ENCODE data around the gene KIF13A. TPM values are rescaled to one million over a fixed set of nuclear protein-coding genes. Genes with fewer than 3 reads are reported as not detected.

Gene KIF13A
- total and polyA plus RNA-seq, 10 of the 15 experiments (the other 5 are each of a cell fraction or from before 2014, with no cell fraction given), result 0.02 to 0.26 (median 0.13) TPM; not detected in 2

DNA sequence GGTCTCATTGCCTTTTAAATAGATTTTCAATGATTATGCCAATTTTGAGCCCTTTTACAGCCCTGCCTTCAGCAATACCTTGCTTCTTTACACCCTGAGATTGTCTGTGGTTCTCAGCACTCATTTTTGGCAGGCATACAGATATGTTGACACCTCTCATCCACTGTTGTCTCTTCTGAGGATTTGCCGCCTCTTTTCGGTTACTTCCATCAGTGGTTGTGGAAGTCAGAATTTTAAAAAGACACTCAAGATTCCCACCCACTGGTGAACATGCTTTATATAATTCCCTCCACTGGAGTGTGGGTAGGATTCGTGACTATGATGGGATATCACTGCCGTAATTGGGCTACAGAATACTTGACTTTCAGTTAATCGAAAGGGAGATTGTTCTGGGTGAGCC, 37.4 kb upstream of the KIF13A start:
- Histone ChIP-seq H3K79me2 (ENCODE audit: control insufficient read depth, insufficient read depth, low read length) (no peaks in the 10 kb centered on the region), H3K4me1 (ENCODE audit: control insufficient read depth, insufficient read depth, low read length) (no peaks in the 10 kb centered on the region), H3K36me3 (ENCODE audit: control insufficient read depth in 2 of 2, insufficient read depth in 2 of 2, low read length in 1 of 2) (no peaks in the 10 kb centered on the region), H3K27me3 (replicated peaks in 1 of 2; ENCODE audit: control insufficient read depth in 2 of 2, insufficient read depth in 2 of 2, low read length in 1 of 2) (no peaks in the 10 kb centered on the region), H3K4me2 (ENCODE audit: control insufficient read depth, insufficient read depth) (no peak overlapping the region), H3K9ac (ENCODE audit: control insufficient read depth, insufficient read depth, low read length) (no peak overlapping the region), H3K9me3 (replicated peaks; ENCODE audit: control insufficient read depth, insufficient read depth, low read length) (no peaks in the 10 kb centered on the region), H3K27ac (ENCODE audit: control insufficient read depth, insufficient read depth) (no peak overlapping the region), H3K4me3 (no peak overlapping the region), H2AFZ (ENCODE audit: control insufficient read depth, low read depth, low read length) (no peak overlapping the region), H4K20me1 (ENCODE audit: control insufficient read depth, insufficient read depth) (no peaks in the 10 kb centered on the region)
- no peak for ATAC-seq
- POLR2A ChIA-PET, result no interaction called here
- CTCF ChIA-PET, result no interaction called here
- FAIRE-seq, result no peak
- SMC1A ChIA-PET (ENCODE audit: uncharacterized antibody, unreplicated experiment), result no interaction called here
- DNase-seq (ENCODE audit: low read depth, low spot score), result no peak
- RAD21 ChIA-PET (ENCODE audit: unreplicated experiment), result no interaction called here
- no TSS peak for BruUV-seq (replicated peaks)
- WGBS (ENCODE audit: insufficient coverage, insufficient replicate concordance, low lambda C conversion rate, missing lambda C conversion rate), result 78% methylated on average over 5 of the region's 5 CpGs
- in situ Hi-C loops (cut with MboI) (no loop called here), intact Hi-C loops (cut with micrococcal nuclease; ENCODE audit: unreplicated experiment) (no loop called here)
- TF ChIP-seq ZBTB11 (CRISPR knock-in tag; IDR thresholded peaks at IDR 0.05), result no peak
- TF ChIP-seq POU2F2 (IDR thresholded peaks at IDR 0.05; ENCODE audit: borderline replicate concordance, low read depth, low read length), result no peak
- no peak for TF ChIP-seq YY1 (IDR thresholded peaks at IDR 0.05; ENCODE audit: low read depth, low read length)
- no peak for TF ChIP-seq HDAC2 (IDR thresholded peaks at IDR 0.05)
- no peak for TF ChIP-seq SMAD1 (IDR thresholded peaks at IDR 0.05; ENCODE audit: low read depth, partially characterized antibody)
- TF ChIP-seq SREBF1 (IDR thresholded peaks at IDR 0.05; ENCODE audit: low read length), result no peak
- no peak for TF ChIP-seq PML (IDR thresholded peaks at IDR 0.05; ENCODE audit: low read length)
- TF ChIP-seq, protein P1, sequence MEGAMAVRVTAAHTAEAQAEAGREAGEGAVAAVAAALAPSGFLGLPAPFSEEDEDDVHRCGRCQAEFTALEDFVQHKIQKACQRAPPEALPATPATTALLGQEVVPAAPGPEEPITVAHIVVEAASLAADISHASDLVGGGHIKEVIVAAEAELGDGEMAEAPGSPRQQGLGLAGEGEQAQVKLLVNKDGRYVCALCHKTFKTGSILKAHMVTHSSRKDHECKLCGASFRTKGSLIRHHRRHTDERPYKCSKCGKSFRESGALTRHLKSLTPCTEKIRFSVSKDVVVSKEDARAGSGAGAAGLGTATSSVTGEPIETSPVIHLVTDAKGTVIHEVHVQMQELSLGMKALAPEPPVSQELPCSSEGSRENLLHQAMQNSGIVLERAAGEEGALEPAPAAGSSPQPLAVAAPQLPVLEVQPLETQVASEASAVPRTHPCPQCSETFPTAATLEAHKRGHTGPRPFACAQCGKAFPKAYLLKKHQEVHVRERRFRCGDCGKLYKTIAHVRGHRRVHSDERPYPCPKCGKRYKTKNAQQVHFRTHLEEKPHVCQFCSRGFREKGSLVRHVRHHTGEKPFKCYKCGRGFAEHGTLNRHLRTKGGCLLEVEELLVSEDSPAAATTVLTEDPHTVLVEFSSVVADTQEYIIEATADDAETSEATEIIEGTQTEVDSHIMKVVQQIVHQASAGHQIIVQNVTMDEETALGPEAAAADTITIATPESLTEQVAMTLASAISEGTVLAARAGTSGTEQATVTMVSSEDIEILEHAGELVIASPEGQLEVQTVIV (IDR thresholded peaks at IDR 0.05; ENCODE audit: borderline replicate concordance, partially characterized antibody), result no peak
- TF ChIP-seq, protein P2, sequence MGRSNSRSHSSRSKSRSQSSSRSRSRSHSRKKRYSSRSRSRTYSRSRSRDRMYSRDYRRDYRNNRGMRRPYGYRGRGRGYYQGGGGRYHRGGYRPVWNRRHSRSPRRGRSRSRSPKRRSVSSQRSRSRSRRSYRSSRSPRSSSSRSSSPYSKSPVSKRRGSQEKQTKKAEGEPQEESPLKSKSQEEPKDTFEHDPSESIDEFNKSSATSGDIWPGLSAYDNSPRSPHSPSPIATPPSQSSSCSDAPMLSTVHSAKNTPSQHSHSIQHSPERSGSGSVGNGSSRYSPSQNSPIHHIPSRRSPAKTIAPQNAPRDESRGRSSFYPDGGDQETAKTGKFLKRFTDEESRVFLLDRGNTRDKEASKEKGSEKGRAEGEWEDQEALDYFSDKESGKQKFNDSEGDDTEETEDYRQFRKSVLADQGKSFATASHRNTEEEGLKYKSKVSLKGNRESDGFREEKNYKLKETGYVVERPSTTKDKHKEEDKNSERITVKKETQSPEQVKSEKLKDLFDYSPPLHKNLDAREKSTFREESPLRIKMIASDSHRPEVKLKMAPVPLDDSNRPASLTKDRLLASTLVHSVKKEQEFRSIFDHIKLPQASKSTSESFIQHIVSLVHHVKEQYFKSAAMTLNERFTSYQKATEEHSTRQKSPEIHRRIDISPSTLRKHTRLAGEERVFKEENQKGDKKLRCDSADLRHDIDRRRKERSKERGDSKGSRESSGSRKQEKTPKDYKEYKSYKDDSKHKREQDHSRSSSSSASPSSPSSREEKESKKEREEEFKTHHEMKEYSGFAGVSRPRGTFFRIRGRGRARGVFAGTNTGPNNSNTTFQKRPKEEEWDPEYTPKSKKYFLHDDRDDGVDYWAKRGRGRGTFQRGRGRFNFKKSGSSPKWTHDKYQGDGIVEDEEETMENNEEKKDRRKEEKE (IDR thresholded peaks at IDR 0.05), result no peak
- TF ChIP-seq RCOR1 (conservative IDR thresholded peaks at IDR 0.05; ENCODE audit: low read depth, low read length), result no peak
- no peak for TF ChIP-seq CEBPB (IDR thresholded peaks at IDR 0.05; ENCODE audit: borderline replicate concordance in 1 of 2, low read depth in 2 of 2, low read length in 2 of 2)
- TF ChIP-seq CHD1 (IDR thresholded peaks at IDR 0.05; ENCODE audit: low read depth, low read length), result no peak
- TF ChIP-seq NFYA (IDR thresholded peaks at IDR 0.05; ENCODE audit: borderline replicate concordance, low read depth, low read length), result no peak
- no peak for TF ChIP-seq ZNF274 (IDR thresholded peaks at IDR 0.05; ENCODE audit: insufficient read depth, insufficient read length)
- no peak for TF ChIP-seq SP1 (IDR thresholded peaks at IDR 0.05; ENCODE audit: low read depth, low read length)
- TF ChIP-seq CREB1 (IDR thresholded peaks at IDR 0.05; ENCODE audit: low read depth), result no peak
- no peak for TF ChIP-seq IKZF1 (conservative IDR thresholded peaks at IDR 0.05)

Data from GM12878 (cell line).